HG02870 (cell line): ENCODE data around the gene GPI.
A peak's percentile ranks its signal among the peaks of the same experiment; 100 is the strongest.

Experiments
- ATAC-seq: cut with Tn5 transposase; IDR thresholded peaks from one replicate; pipeline ENCODE4 v1.9.1; 2021; ENCODE audit warnings: mild to moderate bottlenecking, moderate library complexity; ENCODE audit not compliant: unreplicated experiment

Gene GPI

DNA sequence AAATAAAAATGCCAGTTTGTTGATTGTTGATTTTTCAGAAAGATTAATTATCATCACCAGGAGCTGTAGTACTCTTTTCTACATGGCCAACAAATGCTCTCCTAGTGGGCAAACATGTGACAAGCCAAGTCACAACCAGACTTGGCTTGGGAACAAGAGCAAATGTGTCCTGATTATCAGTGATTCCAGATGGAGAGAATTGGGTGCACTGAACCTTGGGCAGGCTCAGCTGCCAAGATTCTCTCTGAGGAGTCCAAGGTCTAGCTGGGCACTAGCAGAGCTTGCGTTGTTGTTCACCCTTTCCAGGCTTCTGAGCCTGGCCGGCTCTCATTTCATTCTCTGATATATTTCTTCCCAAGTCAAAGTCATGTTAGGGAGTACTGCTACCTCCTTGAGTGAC, 27.3 kb upstream of the GPI start:
- no peak for ATAC-seq

DNA sequence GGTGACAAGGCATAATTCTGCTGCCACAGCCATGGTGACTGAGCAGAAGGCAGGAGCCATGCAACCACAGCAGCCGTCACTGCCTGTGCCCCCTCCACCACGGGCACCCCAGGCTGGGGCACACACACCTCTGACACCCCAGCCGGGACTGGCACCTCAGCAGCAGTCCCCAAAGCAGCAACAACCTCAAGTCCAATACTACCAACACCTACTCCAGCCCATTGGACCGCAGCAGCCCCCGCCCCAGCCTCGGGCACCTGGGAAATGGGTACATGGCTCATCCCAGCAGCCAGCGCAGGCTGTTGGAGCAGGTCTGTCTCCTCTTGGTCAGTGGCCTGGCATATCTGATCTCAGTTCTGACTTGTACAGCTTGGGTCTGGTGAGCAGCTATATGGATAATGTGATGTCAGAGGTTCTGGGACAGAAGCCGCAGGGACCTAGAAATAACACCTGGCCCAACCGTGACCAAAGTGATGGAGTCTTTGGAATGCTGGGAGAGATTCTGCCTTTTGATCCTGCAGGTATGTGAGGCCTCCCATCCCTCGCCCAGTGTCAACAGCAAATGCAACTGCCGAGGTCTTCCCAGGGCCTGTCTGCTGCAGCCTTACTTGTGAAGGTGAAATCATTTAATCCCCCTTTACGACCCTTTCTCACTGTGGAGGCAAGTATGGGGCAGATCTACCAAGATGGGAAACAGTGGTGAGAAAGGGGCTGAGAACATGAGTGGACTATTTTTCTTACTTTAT, 22.9 kb upstream of the GPI start:
- no peak for ATAC-seq

DNA sequence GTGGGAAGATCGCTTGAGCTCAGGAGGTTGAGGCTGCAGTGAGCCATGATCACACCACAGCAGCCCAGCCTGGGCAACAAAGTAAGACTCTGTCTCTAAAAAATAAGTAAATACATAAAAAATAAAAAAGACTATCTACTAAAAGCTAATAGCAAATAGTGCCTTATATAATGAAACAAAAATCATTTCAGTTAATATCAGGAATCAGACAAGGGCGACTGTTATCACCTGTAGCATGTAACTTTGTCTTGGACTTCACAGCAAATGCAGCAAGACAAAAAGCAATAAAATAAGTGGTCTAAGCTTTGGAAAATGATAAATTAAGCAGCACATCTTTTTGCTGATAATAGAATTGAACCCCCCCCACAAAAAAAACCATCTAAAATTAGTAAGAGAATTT, 21.2 kb upstream of the GPI start:
- no peak for ATAC-seq

DNA sequence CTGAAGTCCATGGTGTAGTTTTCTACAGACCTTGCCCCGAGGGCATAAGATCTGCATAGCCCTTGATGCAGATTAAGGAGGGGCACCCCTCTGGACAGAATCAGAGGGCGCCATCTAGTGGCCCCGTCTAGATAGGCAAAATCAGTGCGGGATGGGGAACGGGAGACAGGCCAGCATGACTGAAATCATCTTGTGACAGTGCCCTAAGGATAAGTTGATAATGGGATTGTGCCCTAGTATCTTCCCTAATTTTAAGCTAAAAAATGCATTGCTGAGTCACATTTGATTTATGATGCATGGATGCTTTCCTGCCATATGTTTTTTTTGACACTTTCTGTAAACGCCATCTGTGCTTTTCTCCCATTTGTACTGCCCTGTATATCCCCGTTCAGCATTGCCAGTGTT, 19.0 kb upstream of the GPI start:
- ATAC-seq = no peak

DNA sequence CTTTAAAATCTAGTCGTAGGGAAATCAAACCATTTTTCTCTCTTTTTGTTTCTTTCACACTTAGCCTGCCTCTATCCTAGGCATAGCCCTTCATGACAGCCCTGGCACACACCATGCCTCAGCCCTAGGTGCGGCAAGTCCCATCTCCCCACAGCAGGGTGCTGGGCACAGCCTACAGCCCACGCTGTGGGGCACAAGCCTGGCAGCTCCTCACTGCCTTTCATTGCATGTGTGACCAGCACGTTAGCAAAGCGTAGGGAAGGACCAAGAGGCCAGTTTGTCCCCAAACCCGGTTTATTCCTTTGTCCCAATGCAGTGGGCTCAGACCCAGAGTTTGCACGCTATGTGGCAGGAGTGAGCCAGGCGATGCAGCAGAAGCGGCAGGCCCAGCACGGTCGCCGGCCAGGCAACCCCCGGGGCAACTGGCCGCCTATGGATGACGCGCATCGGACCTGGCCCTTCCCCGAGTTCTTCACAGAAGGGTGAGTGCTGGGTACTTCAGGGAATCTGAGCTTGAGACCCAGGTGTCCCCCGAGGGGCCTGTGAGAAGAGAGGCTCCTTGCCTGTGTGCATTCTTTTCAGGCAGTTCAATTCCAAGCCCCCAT, 17.3 kb upstream of the GPI start:
- ATAC-seq = no peak

DNA sequence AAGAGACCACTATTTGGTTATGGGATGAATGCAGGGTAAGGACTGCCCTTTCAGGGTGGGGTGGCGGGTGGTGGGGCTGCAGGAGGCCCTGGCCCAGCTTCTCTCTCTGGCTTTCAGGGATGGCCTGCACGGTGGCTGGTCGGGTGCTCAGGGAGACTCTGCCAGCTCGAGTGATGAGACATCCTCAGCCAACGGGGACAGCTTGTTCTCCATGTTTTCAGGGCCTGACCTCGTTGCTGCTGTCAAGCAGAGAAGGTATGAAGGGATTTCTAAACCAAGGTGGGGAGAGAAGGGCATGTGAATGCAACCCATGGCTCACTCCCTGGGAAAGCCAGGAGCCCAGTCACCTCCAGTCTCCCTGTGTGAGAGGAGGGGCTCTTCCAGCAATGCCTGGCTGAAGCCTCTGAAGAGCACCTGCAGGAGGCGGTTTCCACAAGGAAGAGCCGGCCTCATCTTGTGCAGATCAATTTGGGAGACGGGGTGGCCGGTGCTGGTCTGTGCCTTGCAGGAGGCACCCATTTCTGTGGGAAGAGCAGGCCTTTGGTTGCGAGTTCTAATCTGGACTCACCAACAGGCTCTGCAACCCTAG, 16.0 kb upstream of the GPI start:
- no peak for ATAC-seq

DNA sequence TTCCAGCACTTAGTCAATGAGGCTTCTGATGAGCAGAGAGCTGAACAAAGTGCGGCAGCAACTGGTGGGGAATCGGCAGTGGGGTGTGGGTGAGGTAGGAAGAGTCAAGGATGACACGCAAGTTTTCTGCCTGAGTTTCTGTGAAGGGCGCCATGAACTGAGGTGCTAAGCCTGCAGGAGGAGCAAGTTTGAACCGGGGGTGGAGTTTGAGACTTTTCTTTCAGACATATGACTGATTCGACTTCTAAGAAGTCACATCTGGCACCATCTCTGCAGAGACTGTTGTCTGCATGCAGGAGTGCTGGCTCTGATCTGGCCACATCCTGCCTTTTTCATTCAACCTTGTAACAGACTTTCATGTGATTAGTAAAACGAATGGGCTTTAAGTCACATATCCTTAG, 14.8 kb upstream of the GPI start:
- no peak for ATAC-seq

DNA sequence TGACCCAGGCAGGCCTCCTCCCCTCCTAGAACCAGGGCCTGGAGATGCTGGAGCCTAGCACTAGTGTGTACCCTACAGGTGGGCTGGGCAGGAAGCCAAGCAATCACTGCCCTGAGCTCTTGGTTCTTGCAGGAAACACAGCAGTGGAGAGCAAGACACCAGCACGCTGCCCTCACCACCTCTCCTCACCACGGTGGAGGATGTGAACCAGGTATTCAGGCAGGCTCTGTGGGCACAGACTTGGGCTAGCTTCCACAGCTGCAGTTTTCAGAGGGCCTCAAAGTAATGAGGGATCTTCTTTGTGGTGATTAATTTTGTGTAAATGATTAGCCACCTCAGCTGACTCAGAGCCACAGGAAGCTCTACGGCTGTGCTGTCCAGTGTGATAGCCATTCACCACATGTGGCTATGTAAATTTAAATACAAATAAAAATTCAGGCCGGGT, 13.6 kb upstream of the GPI start:
- no peak for ATAC-seq

DNA sequence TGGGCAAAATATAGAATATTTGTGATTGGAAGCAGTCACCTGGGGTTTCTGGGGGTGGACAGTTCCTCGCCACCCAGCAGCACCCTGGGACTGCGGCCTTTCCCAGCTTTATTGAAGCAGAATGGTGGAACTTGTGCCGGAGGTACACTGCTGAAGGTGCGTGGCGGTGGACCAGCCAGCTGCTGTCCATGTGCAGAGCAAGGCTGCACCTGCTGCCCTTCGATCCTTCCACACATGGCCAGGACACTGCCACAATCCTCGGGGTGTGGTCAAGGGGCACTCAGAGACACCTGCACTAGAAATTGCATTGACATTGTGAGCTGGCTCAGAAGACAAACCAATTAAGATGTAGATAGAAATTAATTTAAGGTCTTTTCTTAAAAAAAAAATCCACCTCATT, 11.4 kb upstream of the GPI start:
- ATAC-seq = no peak

DNA sequence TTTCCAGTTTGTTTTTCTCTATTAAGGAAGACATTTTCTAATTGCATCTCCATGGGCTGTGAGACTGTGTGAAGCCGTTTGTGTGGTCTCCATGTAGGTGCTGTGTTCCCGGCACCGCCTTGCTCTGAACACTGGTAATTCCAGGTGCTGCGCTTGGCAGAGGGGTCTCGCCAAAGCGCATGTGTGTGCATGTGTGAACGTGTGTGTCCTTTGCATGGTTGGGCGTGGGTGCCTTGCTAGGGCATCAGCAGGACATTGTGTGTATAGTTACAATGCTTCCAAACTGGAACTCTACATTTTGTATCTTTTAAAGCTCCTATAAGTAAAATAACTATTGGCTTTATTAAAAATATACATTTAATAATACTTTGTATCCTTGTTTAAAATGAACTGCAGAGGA, 9.8 kb upstream of the GPI start:
- ATAC-seq = no peak

DNA sequence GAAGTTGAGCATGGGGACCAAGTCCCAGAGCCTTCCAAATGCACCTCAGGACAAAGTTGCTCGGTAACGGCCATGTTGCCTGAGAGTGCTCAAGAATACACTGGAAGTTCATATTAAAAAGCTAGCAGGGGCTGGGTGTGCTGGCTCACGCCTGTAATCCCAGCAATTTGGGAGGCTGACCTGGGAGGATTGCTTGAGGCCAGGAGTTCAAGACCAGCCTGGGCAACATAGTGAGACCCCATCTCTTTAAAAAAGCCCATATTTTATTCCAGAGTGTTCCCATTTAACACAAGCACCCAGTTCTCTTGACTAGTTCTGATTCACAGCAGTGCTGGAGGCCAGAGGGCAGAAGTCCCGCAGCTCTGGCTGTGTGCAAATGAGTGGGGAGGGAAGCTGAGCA, 8.1 kb upstream of the GPI start:
- no peak for ATAC-seq

DNA sequence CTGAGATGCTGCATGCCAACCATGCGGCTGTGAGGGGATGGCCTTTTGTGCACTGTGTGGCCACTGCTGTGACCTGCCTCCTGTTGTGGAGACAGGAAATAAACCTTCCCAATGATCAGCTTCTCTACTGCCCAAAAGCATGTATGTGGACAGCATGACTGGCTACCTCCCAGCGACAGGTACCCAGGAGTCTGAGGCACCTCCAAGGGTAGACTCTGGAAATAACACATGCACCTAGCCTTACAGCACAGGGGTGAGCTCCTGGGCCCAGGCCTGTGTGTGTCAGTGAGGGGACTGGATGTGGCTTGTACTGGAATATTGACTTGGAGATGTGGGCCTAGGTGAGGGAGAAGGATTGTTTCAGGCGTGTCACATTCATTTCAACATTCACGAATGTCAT, 7.6 kb upstream of the GPI start:
- ATAC-seq = no peak

DNA sequence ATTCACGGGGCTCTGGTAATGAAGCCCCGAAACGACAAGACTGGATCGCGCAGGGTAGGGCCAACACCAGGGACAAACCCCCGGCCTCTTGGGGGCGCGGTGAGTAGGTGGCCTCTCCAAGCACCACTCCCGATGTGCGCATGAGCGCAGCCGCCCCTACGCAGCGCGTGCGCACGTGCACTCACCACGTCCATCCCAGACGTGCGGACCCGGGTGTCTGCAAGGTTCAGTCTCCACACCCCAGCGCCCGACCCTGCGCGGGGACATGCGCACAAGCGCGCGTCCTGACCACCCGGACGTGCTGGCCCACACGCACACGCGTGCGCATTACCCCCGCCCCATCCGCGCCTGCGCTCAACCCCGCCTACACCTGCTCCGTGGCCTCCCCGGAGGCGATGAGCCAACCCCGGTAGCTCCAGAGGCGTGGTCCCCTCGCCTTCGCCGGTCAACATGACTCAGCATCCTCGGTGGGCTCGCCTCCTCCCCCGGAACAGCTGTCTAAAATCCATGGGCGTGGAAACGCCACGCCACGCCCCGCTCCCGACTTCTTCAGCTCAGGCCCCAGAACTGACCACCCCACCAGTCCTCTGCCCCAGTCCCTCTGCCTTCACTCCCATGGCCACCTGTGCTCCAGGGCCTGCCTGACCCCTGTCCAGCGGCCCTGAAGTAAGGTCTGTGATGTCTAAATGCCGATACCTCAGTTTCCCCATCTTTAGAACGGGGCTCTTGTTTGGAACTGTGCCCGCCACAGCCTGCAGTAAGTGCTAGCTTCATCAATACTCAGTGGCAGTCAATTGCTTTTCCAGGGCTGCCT, 5.6 kb upstream of the GPI start:
- ATAC-seq = peak; percentile 91

DNA sequence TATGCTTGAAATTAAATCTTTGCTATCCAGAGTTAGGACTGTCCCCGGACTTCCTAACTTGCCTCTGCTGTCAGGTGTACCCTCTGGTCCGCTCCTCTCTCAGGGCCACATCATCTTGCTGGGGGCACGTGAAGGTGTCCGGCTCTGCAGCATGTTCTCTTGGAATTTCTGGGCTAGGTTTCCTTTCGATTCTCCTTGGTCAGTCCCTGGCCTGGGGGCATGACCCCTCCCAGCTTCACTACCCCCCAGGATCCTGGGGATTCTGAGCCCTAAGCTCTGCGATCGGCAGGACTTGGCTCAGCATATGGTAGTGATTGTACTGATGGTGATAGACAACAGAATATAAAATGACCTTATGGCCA, 5.1 kb upstream of the GPI start:
- ATAC-seq = no peak

DNA sequence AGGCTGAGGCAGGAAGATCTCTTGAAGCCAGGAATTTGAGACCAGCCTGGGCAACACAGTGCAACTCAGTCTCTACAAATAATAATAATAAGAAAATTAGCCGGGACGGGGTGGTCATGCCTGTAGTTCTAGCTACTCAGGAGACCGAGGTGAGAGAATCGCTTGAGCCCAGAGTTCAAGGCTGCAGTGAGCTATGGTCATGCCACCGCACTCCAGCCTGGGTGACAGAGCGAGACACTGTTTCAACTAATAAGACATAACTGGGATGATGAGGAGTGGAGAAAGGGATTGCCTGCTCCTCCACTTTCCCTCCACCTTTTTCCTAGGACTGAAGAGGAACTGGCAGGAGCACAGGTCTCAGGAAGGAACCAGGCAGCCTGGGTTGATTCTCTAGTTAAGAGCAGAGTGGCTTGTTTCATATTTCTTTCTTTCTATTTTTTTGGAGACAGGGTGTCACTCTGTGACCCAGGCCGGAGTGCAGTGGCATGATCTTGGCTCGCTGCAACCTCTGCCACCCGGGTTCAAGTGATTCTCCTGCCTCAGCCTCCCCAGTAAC, 4.6 kb upstream of the GPI start:
- ATAC-seq = no peak

DNA sequence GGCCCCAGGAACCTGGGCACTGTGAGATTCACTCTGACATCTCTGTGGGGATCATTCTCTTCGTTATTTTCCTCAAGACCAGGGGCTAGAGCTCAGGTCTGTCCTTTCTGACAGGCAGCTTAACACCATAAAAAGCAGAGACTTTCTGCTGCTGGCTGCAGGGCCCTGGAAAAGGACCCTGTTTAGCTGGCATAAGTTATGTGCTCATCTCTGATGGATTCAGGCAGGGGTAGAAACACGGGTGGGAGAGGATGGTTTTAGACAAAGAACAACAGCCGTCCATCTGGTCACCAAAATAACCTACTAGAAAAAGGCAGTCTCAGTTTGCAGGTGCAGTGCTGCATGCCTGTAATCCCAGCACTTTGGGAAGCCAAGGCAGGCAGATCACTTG, 2.3 kb upstream of the GPI start:
- ATAC-seq = no peak

DNA sequence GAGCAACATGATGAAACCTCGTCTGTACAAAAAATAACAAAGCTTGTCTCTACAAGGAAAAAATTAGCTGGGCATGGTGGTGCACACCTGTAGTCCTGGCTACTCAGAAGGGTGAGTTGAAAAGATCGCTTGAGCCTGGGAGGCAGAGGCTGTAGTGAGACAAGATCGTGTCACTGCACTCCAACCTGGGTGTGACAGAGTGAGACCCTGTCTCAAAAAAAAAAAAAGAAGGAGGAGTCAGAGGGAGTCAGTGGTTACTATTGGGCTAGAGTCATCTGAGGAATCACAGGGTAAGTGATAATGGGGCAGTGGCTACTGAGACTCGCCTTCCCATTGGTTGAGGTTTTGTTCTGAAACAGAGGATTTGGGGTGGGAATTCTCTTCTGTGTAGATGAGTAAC, 1.9 kb upstream of the GPI start:
- no peak for ATAC-seq

DNA sequence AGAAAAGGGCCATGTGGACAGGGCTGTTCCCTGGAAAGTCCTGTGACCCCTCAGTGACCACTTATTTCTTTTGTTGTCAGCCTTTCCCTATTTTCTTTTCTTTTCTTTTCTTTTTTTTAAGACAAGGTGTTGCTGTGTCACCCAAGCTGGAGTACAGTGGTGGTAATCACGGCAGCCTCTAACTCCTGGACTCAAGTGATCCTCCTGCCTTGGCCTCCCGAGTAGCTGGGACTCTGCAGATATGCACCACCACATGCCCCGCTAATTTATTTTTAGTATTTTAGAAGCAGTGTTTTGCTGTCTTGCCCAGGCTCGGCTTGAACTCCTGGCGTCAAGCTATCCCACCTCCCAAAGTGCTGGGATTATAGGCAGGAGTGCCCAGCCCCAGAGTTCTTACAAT, 1.1 kb upstream of the GPI start:
- ATAC-seq = no peak

DNA sequence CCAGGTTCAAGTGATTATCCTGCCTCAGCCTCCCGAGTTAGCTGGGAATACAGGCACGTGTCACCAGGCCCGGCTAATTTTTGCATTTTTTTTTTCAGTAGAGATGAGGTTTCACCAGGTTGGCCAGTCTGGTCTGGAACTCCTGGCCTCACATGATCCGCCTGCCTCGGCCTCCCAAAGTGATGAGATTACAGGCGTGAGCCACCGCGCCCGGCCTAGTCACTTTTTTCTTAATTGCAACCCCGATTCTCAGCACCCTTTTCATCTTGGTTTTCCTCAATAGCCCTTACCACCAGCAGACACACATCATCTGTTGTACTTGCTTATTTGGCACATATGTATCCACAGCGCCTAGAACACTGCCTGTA, 550 bp upstream of the GPI start:
- no peak for ATAC-seq

DNA sequence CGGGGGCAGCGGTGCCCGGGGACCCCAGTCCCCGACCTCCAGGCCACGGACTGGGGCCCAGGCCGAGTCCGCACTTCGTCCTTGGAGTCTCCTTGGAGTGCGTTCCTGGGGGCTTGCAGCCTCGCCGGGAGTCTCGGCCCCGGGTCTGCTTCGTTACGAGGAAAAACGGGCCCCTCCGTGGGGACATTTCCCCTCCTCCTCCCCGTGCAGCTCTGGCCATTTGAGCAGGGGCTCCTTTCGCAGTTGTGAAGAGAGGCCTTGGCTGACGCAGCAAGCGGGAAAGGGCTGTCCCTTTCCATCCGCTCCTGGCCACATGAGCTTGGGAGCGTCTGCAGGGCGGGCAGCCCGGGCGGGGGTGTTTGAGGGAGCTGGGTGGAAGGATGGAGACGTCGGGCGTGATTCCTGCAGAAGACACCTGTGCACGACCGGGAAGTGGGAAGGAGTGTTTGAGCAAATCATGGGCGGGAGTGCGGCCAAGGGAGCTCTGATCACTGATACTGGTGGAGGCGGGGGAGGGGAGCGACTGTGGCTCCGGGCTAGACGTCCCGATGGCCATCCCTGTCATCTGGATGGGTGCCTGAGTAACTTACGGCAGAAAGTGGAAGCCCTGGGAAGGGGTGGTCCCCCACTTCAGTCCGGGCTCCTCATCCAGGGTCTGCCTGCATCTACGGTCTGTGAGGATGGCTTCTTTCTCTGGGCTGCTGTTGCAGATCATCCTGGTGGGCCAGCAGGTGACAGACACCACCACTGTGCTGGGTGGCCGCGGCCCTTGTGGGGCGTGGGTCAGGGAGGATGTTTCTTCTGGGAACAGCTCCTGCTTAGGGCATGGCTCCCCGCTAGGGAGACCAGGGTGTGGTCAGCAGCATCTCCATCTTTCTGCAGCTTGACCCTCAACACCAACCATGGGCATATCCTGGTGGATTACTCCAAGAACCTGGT, 736 bp downstream of the GPI start:
- peak; percentile 18 for ATAC-seq
